HG03159 (cell line): Measurements from ENCODE around the gene MAML3.

Experiments
- ATAC-seq: cut with Tn5 transposase; IDR thresholded peaks from one replicate; pipeline ENCODE4 v1.9.1; 2021; ENCODE audit warnings: mild to moderate bottlenecking, moderate library complexity; ENCODE audit not compliant: unreplicated experiment

The MAML3 gene

GRCh38 chr4:140048419-140048995 is 105.5 kb downstream of the MAML3 start:
- ATAC-seq, result no peak

GRCh38 chr4:140047786-140048185 is 106.2 kb downstream of the MAML3 start:
- no peak for ATAC-seq

- no peak for ATAC-seq
Measured at GRCh38 chr4:140047017-140047640, 106.9 kb downstream of the MAML3 start.

GRCh38 chr4:140046543-140046942 is 107.4 kb downstream of the MAML3 start:
- no peak for ATAC-seq

- ATAC-seq, result no peak
Measured at GRCh38 chr4:140046016-140046415, 108.0 kb downstream of the MAML3 start.

GRCh38 chr4:140044337-140044902 is 109.6 kb downstream of the MAML3 start:
- no peak for ATAC-seq

- no peak for ATAC-seq
Measured at GRCh38 chr4:140042634-140043033, 111.3 kb downstream of the MAML3 start.

- ATAC-seq, result no peak
Measured at GRCh38 chr4:140038031-140038533, 115.9 kb downstream of the MAML3 start.

GRCh38 chr4:140037353-140038030 is 116.5 kb downstream of the MAML3 start:
- ATAC-seq, result no peak

- no peak for ATAC-seq
Measured at GRCh38 chr4:140031706-140032105, 122.3 kb downstream of the MAML3 start.

GRCh38 chr4:140031061-140031460 is 122.9 kb downstream of the MAML3 start:
- ATAC-seq, result no peak

- ATAC-seq, result no peak
Measured at GRCh38 chr4:140028676-140029517, 125.1 kb downstream of the MAML3 start.

GRCh38 chr4:140028101-140028500 is 125.9 kb downstream of the MAML3 start:
- ATAC-seq, result no peak

- ATAC-seq, result no peak
Measured at GRCh38 chr4:140027101-140027500, 126.9 kb downstream of the MAML3 start.

GRCh38 chr4:140025470-140025869 is 128.5 kb downstream of the MAML3 start:
- ATAC-seq, result no peak

- ATAC-seq, result no peak
Measured at GRCh38 chr4:140020457-140021361, 133.3 kb downstream of the MAML3 start.

GRCh38 chr4:140019619-140020347 is 134.2 kb downstream of the MAML3 start:
- ATAC-seq, result no peak

- no peak for ATAC-seq
Measured at GRCh38 chr4:140018931-140019618, 134.9 kb downstream of the MAML3 start.

GRCh38 chr4:140014284-140014683 is 139.7 kb downstream of the MAML3 start:
- no peak for ATAC-seq
